ENCODE results near the gene BLMH.
"Not testable (repeated sequence)": the region's sequence is repeated elsewhere in the genome, so short reads cannot be mapped to it uniquely, and the experiment has no call there.

The BLMH gene

DNA sequence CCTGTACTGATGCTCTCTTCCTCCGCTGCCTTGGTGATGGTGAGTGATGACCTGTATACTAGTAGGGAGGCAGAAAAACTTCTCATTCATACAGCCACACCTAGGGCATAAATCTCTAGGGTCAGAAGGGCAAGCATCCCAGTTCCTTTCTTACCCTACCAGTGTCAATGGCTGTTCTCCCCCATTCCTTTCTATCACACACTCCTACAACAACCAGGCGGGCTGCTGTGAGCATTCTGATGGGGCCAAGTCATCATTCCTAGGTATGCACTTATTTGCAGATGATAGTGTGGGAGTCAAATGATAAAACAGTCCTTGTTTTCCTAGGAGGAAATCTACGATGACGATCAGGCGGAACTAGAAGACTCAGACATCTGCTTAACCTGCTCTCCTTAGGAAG lies 42.3 kb downstream of the BLMH start:
- DNase-seq (ENCODE audit: low read depth, low spot score) = no peak

DNA sequence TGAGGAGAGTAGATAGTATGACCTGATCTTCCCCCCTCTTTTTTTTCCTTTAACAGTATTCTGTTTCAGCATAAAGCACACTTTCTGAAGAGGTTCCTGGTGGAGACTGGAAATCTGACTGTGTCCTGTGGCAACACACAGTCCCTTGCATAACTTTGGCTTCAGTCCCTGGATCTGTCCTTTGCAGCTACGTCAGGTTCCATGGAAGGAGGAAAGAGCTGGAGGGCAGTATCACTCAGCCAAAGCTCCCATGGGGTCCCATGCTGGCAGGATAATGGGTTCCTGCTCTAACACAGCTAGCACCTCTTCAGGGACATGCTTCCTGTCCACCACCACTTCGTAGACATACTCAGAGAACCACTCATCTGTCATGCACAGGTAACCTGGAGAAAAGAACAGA lies 43.0 kb downstream of the BLMH start:
- DNase-seq (ENCODE audit: low read depth, low spot score) = no peak

- no peak for DNase-seq (ENCODE audit: low read depth, low spot score)
Observed at GRCh38 chr17:30246460-30246859, 45.3 kb downstream of the BLMH start.

DNA sequence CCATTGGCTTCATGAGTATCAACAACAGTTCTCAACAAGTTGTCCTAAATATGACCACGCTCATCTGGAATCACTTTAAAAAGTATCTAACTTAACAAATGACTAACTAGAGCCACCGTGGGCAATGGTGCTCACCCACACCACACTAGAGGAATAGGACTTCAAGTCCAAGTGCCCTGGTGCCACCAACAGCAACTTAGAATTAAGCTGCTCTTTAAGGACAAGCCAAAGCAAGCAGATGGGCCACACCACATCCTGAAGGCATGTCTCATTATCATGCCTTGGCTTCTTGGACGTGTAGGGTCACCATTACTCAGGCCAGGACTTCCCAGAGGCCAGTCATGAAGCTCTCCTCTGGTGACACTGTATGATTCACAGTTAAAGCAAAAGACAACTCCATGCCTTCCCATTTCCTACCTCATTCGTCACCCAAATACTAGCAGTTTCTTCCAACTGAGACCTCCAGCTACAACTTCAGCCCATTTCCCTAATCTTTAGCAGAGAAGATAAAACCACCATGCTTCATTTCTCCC lies 46.8 kb downstream of the BLMH start:
- no peak for DNase-seq (ENCODE audit: low read depth, low spot score)

DNA sequence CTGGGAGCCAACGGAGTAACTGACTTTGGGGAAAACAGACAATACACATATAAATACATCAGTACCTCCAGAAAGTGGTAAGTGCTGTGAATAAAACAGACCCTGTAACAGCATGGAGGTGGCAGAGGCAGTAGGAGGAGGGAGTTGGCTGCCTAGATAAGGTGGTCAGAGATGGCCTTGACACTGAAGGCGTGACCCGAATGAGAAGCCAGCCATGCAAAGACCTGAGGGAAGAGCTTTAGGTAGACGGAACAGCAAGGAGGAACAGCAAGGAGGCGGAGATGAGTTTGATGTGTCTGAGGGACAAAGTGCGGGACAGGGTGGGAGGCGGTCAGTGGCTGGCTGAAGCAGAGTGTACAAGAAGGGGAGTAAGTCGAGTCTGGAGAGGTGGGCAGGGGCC lies 48.2 kb downstream of the BLMH start:
- no peak for DNase-seq (ENCODE audit: low read depth, low spot score)

DNA sequence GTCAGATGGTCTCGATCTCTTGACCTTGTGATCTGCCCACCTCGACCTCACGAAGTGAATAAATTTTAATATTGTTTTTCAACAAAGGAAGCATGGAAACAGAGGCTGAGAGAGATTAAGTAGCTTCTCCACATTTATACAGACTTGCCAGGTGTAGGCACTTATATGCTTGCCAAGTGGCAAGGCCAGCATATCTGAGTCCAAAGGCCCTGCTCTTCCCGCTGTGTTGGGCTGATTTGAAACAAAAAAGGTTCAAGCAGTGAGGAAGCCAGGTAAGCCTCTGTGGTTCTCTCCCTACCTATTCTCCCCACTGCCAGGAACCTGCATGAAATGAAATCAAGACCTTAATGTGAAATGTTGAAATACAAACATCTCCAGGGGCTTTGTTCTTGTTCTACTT lies 48.7 kb downstream of the BLMH start:
- DNase-seq (ENCODE audit: low read depth, low spot score) = no peak

DNA sequence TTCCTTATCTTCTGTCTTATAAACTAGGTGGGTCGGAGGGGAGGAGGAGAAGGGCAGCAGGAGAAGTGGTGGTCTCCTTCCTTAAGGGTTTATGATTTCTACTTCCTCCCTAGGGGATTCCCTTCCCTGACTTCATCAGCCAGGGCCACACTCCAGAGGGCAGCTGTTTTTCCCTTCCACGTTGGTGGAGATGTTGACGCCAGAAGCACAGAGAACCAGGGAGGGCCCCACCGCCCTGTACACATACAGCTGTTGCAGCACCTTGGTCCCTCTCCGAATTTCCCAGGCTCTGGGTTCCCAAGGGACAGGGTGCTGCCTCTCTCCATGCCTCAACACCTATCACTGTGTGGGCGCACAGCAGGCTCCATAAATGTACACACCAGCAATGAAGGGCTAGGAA lies 50.7 kb downstream of the BLMH start:
- DNase-seq (ENCODE audit: low read depth, low spot score) = no peak

DNA sequence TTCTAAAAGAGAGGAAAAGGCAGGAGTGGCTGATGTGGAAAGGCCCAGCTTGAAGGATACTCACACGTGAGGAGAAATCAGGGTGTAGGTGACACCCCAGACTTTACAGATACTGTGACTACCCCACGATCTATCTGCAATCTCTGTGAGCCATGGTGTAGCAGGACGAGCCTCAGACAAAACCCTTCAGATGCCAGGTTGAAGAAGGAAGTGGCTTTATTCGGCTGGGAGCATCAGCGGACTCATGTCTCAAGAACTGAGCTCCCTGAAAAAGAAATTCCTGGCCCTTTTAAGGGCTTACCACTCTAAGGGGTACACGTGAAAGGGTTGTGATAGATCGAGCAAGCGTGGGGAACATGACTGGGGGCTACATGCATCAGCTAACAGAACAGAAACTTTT lies 51.6 kb downstream of the BLMH start:
- no peak for DNase-seq (ENCODE audit: low read depth, low spot score)

- DNase-seq (ENCODE audit: low read depth, low spot score) = no peak
Observed at GRCh38 chr17:30239089-30239462, 52.7 kb downstream of the BLMH start.

DNA sequence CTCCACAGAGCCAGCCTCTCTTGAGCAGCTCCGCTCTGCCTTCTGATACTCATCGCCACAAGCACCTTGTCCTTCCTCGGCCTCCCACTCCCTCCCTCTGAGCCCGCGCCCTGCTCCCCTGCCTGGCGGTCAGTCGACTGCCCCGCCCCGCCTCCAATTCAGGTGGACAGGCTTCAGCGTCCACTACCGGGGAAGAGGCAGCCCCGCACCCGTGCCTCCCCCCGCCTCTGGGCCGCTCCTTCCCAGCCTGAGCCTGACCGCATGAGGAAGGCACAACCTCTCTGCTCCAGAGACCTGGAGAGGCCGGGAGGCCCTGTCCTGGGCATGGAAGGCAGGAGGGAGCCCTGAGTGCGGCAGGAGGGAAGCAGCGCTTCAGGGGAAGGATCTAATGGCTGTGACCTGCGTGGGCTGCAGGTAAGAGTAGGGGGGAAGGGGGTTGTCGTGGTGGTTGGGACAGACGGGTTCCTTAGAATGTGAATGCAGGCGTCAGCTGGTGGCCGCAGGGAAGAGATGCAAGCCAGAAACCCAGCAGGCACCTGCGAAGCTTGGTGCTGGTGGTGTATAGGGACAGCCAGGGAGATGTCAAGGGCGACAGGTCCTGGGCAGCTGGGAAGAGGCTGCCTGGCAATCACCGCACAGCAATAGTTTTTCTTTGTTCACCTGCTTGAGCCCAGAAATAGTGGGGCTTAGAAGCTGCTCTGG lies 53.2 kb downstream of the BLMH start:
- no peak for DNase-seq (ENCODE audit: low read depth, low spot score)

DNA sequence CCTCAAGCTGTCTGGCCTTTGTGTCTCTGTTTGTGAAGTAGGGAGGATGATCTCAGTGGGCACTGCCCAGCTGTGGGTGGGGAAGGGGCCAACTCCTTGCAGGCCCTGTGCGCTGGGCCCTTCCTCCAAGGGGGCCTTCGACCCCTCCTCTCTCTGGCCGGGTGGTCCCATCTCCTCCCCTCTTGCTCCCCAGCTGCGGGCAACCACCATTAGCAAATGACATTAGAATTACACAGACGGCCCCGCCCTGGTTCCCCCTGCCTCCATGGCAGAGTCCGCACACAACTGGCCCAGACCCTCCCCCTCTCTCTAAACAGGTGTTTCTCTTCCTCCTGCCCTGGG lies 53.8 kb downstream of the BLMH start:
- DNase-seq (ENCODE audit: low read depth, low spot score) = no peak

- DNase-seq (ENCODE audit: low read depth, low spot score) = no peak
Observed at GRCh38 chr17:30237296-30238002, 54.3 kb downstream of the BLMH start.

GRCh38 chr17:30236766-30237165 lies 55.0 kb downstream of the BLMH start:
- no peak for DNase-seq (ENCODE audit: low read depth, low spot score)

DNA sequence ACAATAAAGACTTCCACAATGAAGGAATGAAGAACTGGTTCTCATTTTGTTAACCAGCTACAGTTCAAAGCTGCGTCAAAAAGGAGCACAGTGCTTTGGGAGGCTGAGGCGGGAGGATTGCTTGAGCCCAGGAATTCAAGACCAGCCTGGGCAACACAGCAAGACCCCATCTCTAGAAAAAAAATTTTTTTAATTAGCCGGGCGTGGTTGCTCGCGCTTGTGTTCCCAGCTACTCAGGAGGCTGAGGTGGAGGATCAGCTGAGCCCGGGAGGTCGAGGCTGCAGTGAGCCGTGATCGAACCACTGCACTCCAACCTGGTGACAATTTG lies 55.5 kb downstream of the BLMH start:
- no peak for DNase-seq (ENCODE audit: low read depth, low spot score)

GRCh38 chr17:30235386-30236296 lies 56.1 kb downstream of the BLMH start, which contains the start of gene SLC6A4:
Gene SLC6A4 (minus strand): TSS chr17:30235697. CDS start chr17:30221958, 13,739 bp downstream.
- DNase-seq (ENCODE audit: low read depth, low spot score) = no peak

DNA sequence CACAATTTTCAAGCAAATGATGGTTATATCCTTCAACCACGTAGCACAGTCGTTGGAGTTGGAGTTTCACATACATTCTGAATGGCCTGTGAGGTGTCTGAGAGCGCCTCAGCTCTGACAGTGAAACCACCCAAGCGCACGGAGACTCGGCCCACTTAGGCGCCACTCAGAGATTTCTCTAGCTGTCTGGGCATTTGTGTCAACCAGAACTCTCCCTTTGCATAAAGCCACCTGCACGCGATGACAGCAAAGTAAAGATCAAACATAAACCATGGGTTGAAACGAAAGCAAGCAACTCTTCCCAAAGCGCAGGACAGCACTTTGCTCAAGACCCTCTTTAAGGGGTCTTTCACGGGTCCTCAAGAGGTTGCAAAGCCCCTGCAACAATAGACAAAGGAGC lies 56.8 kb downstream of the BLMH start:
- DNase-seq (ENCODE audit: low read depth, low spot score) = no peak

DNA sequence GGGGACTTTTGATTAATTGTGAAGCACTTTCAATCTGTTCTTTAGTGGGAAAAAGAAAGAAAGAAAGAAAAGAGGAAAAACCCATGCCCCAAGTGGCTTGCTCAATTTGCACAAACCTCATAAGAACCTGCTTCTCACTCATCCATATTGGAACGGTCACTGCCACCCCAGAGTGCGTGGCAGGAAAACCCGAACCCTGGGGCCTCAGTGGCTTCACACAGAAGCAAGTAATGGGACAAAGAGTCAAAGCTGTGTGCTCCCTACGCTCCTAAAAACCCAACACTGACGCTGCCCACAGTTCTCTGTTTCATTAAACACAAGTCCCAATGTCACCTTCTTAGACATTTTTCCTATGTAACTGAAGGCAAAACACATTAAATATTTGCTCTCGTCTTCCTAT lies 57.4 kb downstream of the BLMH start:
- DNase-seq (ENCODE audit: low read depth, low spot score) = no peak

- DNase-seq (ENCODE audit: low read depth, low spot score) = no peak
Observed at GRCh38 chr17:30232824-30233427, 58.8 kb downstream of the BLMH start.

GRCh38 chr17:30232015-30232823 lies 59.5 kb downstream of the BLMH start:
- DNase-seq (ENCODE audit: low read depth, low spot score) = no peak

DNA sequence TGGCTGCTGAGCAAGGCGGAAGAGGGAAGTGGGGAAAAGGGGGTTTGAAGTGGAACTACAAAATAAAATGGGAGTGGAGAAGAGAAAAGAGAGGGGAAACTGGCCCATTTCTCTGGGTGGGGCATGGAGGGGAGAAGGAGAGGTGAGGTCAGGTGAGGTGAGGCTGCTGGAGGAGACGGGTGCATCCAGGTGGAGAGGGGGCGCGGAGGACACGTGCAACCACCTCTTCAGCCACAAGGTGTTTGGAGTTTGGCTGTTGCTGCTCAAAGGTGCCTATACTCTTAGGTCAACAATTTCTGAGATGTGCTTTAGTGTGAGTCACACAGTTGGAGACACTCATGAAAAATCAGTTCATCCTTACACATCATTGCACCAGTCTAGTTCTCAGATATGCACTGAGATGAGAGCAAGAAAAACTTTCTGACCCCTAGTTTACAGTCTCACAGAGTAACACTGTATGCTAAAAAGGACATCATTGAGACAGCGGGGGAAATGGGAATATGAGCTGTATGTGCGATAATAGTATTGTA lies 61.1 kb downstream of the BLMH start:
- no peak for DNase-seq (ENCODE audit: low read depth, low spot score)

GRCh38 chr17:30230009-30230408 lies 61.7 kb downstream of the BLMH start:
- DNase-seq (ENCODE audit: low read depth, low spot score) = not testable (repeated sequence)
